DND-41 (cell line): ENCODE measurements around the gene GTF3C5.

Experiments used
- ATAC-seq: fragments of 200-7000 bp; cut with Tn5 transposase; 3 replicates; pipeline ENCODE4 v1.9.1; 2021; ENCODE audit warnings: low read depth; ENCODE audit not compliant: insufficient read depth
- DNase-seq: peaks from one replicate; pipeline ENCODE4 v3.0.0-alpha.2; 2020
- H2AFZ ChIP-seq: 2 replicates; pipeline ENCODE4 v1.6.0; 2012; ENCODE audit warnings: low read depth, low read length
- H3K27ac ChIP-seq: 2 replicates; pipeline ENCODE4 v1.5.1; 2012; ENCODE audit warnings: low read length, inconsistent platforms
- H3K27me3 ChIP-seq: fragments of 200-600 bp; sonication (generic); 2 replicates; pipeline ENCODE4 v1.6.0; 2012; ENCODE audit warnings: low read length, mild to moderate bottlenecking, inconsistent platforms; ENCODE audit not compliant: insufficient read depth, poor library complexity
- H3K36me3 ChIP-seq: 2 replicates; pipeline ENCODE4 v1.5.1; 2012; ENCODE audit warnings: low read length, inconsistent platforms; ENCODE audit not compliant: insufficient read depth
- H3K4me1 ChIP-seq: 2 replicates; pipeline ENCODE4 v1.5.1; 2012; ENCODE audit warnings: mild to moderate bottlenecking, low read length; ENCODE audit not compliant: insufficient read depth
- H3K4me2 ChIP-seq: 2 replicates; pipeline ENCODE4 v1.6.0; 2012; ENCODE audit warnings: mild to moderate bottlenecking, moderate library complexity, low read length, inconsistent platforms; ENCODE audit not compliant: insufficient read depth
- H3K4me3 ChIP-seq, 2 experiments: fragments of 200-600 bp in 1 of 2; shearing (Covaris generic) in 1 of 2; 2 replicates each; pipeline ENCODE4 v1.5.1; 2012 to 2016; ENCODE audit warnings: inconsistent platforms in 2 of 2, low read length in 2 of 2, mild to moderate bottlenecking in 2 of 2, low read depth in 1 of 2, moderate library complexity in 1 of 2
- H3K79me2 ChIP-seq: 2 replicates; pipeline ENCODE4 v1.6.0; 2012; ENCODE audit warnings: low read length, inconsistent platforms; ENCODE audit not compliant: insufficient read depth
- H3K9ac ChIP-seq: 2 replicates; pipeline ENCODE4 v1.6.0; 2012; ENCODE audit warnings: low read depth, mild to moderate bottlenecking, inconsistent platforms, low read length, moderate library complexity
- H3K9me3 ChIP-seq: 2 replicates; pipeline ENCODE4 v1.5.1; 2012; ENCODE audit warnings: low read length, moderate library complexity, mild to moderate bottlenecking, inconsistent platforms; ENCODE audit not compliant: insufficient read depth, severe bottlenecking
- H4K20me1 ChIP-seq: 2 replicates; pipeline ENCODE4 v1.6.0; 2012; ENCODE audit warnings: low read length; ENCODE audit not compliant: insufficient read depth
- CTCF ChIP-seq: IDR thresholded peaks from 2 replicates; pipeline ENCODE4 v1.5.1; 2012; ENCODE audit warnings: borderline replicate concordance, low read length, moderate library complexity, mild to moderate bottlenecking; ENCODE audit not compliant: poor library complexity, severe bottlenecking; ENCODE audit errors: extremely low read depth
- EZH2 ChIP-seq: IDR thresholded peaks from 3 replicates; pipeline ENCODE4 v1.6.1; 2012; ENCODE audit warnings: borderline replicate concordance, low read depth, mild to moderate bottlenecking, moderate library complexity, low read length, inconsistent platforms; ENCODE audit not compliant: severe bottlenecking

Gene GTF3C5

GRCh38 chr9:133094842-133095393, 64.1 kb downstream of the GTF3C5 start:
- Histone ChIP-seq H3K4me1 (no peaks in the 10 kb centered on the region), H3K36me3 (peaks cover 27% of the 10 kb centered on the region), H2AFZ (no peak overlapping the region), H3K27me3 (no peaks in the 10 kb centered on the region), H3K79me2 (no peaks in the 10 kb centered on the region), H3K9ac (no peak overlapping the region), H3K9me3 (peaks cover 7% of the 10 kb centered on the region), H4K20me1 (no peaks in the 10 kb centered on the region), H3K4me3 (no peak overlapping the region), H3K4me2 (no peak overlapping the region), H3K27ac (no peak overlapping the region)
- ATAC-seq (no peak), DNase-seq (no peak)
- no peak for TF ChIP-seq EZH2
- TF ChIP-seq CTCF = no peak

DNA sequence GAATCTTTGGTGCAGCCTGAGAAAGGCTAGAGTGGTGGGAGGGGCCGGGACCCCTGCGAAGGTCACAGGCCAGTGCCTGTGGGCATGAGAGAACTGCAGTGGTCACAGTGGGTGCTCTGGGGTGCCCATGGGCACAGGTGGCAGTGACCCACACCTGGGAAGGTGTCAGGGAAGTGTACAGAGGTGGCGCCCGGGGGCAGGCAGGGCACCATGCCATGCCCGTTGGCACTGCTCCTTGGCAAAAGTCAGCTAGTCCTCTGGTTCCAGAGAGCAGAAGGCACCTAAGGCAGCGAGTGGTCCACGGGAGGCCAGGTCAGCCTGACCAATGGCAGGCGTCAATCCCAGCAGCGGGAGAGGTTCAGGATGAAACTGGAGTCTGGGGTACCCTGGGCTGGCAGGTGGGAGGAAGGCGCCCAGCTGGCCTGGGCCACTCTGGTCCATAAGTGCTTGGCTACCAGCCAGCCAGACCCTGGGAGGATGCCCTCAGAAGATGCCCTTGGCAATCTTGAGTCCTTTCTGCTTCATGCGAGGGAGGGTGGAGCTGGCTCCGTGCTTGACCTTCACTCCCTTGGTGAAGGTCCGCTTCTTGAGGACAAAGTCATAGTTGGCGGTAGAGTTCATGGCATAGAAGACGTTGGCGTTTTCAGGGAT, 67.4 kb downstream of the GTF3C5 start:
- no peaks in the 10 kb centered on the region for H3K27me3 ChIP-seq
- no peak overlapping the region for H3K9ac ChIP-seq
- ATAC-seq (no peak), DNase-seq (no peak)
- H3K4me3 ChIP-seq = no peak overlapping the region
- H3K4me2 ChIP-seq = no peak overlapping the region
- H2AFZ ChIP-seq = no peak overlapping the region
- peaks cover 4% of the 10 kb centered on the region; the same call in 1 of the 2 replicates for H4K20me1 ChIP-seq
- TF ChIP-seq CTCF = no peak
- no peak for TF ChIP-seq EZH2
- H3K79me2 ChIP-seq = no peaks in the 10 kb centered on the region
- H3K27ac ChIP-seq = no peak overlapping the region
- no peaks in the 10 kb centered on the region for H3K4me1 ChIP-seq
- H3K36me3 ChIP-seq = peaks cover 60% of the 10 kb centered on the region
- peaks cover 7% of the 10 kb centered on the region for H3K9me3 ChIP-seq

DNA sequence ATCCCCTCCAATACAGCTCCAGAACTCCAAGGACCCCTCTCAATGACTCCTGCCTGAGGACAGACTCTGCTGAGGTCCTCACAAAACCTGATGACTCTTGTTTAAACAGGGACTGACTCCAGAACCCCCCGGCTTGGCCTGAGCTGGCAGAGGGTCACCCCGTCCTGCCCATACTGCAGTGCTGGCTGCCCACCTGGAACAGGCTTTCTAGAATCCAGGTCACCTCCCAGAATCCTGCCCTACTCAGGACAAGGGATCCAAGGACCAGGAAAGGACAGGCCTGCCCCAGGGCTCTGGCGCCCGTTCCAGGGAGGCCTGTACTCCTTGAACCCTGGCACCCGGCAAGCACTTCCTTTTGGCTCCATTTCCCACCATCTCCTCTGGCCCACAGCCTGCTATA, 68.1 kb downstream of the GTF3C5 start:
- H3K27ac ChIP-seq = no peak overlapping the region
- H3K36me3 ChIP-seq = peaks cover 66% of the 10 kb centered on the region
- peaks cover 7% of the 10 kb centered on the region for H3K9me3 ChIP-seq
- H4K20me1 ChIP-seq = peaks cover 4% of the 10 kb centered on the region; the same call in 1 of the 2 replicates
- H3K79me2 ChIP-seq = no peaks in the 10 kb centered on the region
- H3K27me3 ChIP-seq = no peaks in the 10 kb centered on the region
- H3K4me1 ChIP-seq = no peaks in the 10 kb centered on the region
- no peak overlapping the region for H3K9ac ChIP-seq
- H3K4me2 ChIP-seq = no peak overlapping the region
- TF ChIP-seq EZH2 = no peak
- TF ChIP-seq CTCF = no peak
- no peak overlapping the region for H3K4me3 ChIP-seq
- ATAC-seq = no peak
- no peak for DNase-seq
- no peak overlapping the region for H2AFZ ChIP-seq
